ENCODE data around the gene ZG16. TPM values are rescaled to one million over a fixed set of nuclear protein-coding genes. Genes with fewer than 3 reads are reported as not detected.
A peak's percentile ranks its signal among the peaks of the same experiment; 100 is the strongest.
"Not testable (repeated sequence)": the region's sequence is repeated elsewhere in the genome, so short reads cannot be mapped to it uniquely, and the experiment has no call there.

The ZG16 gene
- total and polyA plus RNA-seq, 7 experiments from 2014 or later: not detected

GRCh38 chr16:29784157-29784556 lies 6.1 kb downstream of the ZG16 start:
- H3K27me3 Mint-ChIP-seq: peaks cover 0 to 9% (median 0%) of the 10 kb centered on the region in 5 donors
- no peaks in the 10 kb centered on the region for H3K36me3 ChIP-seq (ENCODE audit: control insufficient read depth in 2 of 3, insufficient read depth in 3 of 3, low read length in 3 of 3)
- ATAC-seq (peak; percentile 65), DNase-seq (peak in 6 of 9 donors; percentile 27 to 56 (median 46))
- H3K4me3 Mint-ChIP-seq: peak overlapping the region in 4 of 10 donors; percentile 4 to 41 (median 17)
- intact Hi-C loops (cut with micrococcal nuclease): no loop called here
- peaks cover 12 to 40% (median 26%) of the 10 kb centered on the region in 7 donors for H3K4me1 Mint-ChIP-seq
- CTCF ChIA-PET: interaction anchor here (1.0 to 3.4 kb wide), 8 partner anchors 16 to 85 kb away, joined by 3 to 22 read pairs (median 6); no protein-coding TSS in a partner anchor
- H3K4me3 ChIP-seq (ENCODE audit: low read length): no peak overlapping the region
- no peaks in the 10 kb centered on the region for H3K36me3 Mint-ChIP-seq
- H3K27me3 ChIP-seq (ENCODE audit: control insufficient read depth in 2 of 2, insufficient read depth in 2 of 2, low read length in 2 of 2): no peaks in the 10 kb centered on the region
- H3K9me3 Mint-ChIP-seq: peaks cover 0 to 4% (median 0%) of the 10 kb centered on the region in 11 donors
- H3K9me3 ChIP-seq (ENCODE audit: control insufficient read depth in 2 of 3, low read length in 3 of 3): no peaks in the 10 kb centered on the region
- H3K27ac Mint-ChIP-seq: peak overlapping the region in 8 of 9 donors; percentile 33 to 95 (median 70)
- peak overlapping the region; percentile 44 for H3K27ac ChIP-seq (ENCODE audit: low read depth, low read length)
- peaks cover 8 to 9% of the 10 kb centered on the region in 2 donors for H3K4me1 ChIP-seq (ENCODE audit: control insufficient read depth in 2 of 2, insufficient read depth in 2 of 2, low read length in 2 of 2)
- POLR2A ChIA-PET: interaction anchor here (0.6 to 4.3 kb wide), 13 partner anchors 19 to 83 kb away, joined by 3 to 40 read pairs (median 5); partner anchors contain the start of genes C16orf54 and PAGR1

- Histone ChIP-seq H3K27ac (ENCODE audit: low read depth, low read length) (peak overlapping the region; percentile 44), H3K4me1 (ENCODE audit: control insufficient read depth in 2 of 2, insufficient read depth in 2 of 2, low read length in 2 of 2) (peaks cover 12 to 15% of the 10 kb centered on the region in 2 donors), H3K36me3 (ENCODE audit: control insufficient read depth in 2 of 3, insufficient read depth in 3 of 3, low read length in 3 of 3) (no peaks in the 10 kb centered on the region), H3K9me3 (ENCODE audit: control insufficient read depth in 2 of 3, low read length in 3 of 3) (no peaks in the 10 kb centered on the region), H3K27me3 (ENCODE audit: control insufficient read depth in 2 of 2, insufficient read depth in 2 of 2, low read length in 2 of 2) (no peaks in the 10 kb centered on the region), H3K4me3 (ENCODE audit: low read length) (peak overlapping the region; percentile 36)
- H3K4me3 Mint-ChIP-seq: peak overlapping the region; percentile 56 to 80 (median 72)
- H3K27me3 Mint-ChIP-seq: peaks cover 0 to under 1% (median 0%) of the 10 kb centered on the region in 5 donors
- peak overlapping the region; percentile 58 to 95 (median 80) for H3K27ac Mint-ChIP-seq
- peaks cover 12 to 44% (median 28%) of the 10 kb centered on the region in 7 donors for H3K4me1 Mint-ChIP-seq
- intact Hi-C loops (cut with micrococcal nuclease): loop anchor here in 1 of 2 donors (1.0 kb wide), 2 partner anchors 39 to 85 kb away; no protein-coding TSS in a partner anchor
- H3K9me3 Mint-ChIP-seq: peaks cover 0 to 4% (median 0%) of the 10 kb centered on the region in 11 donors
- ATAC-seq: peak; percentile 95
- ChIA-PET POLR2A (interaction anchor here (0.6 to 4.3 kb wide), 18 partner anchors 19 to 84 kb away, joined by 3 to 40 read pairs (median 4); partner anchors contain the start of genes C16orf54 and MAZ), CTCF (interaction anchor here (0.6 to 3.4 kb wide), 15 partner anchors 17 to 270 kb away, joined by 3 to 22 read pairs (median 4); partner anchors contain the start of genes C16orf54 and PAGR1)
- DNase-seq: peak; percentile 59 to 77 (median 68)
- H3K36me3 Mint-ChIP-seq: no peaks in the 10 kb centered on the region
Measured at GRCh38 chr16:29784901-29785500, 6.9 kb downstream of the ZG16 start.

GRCh38 chr16:29787155-29787554 lies 9.1 kb downstream of the ZG16 start:
- H3K36me3 Mint-ChIP-seq; H3K9me3 ChIP-seq (ENCODE audit: control insufficient read depth in 2 of 3, low read length in 3 of 3); H3K4me3 ChIP-seq (ENCODE audit: low read length); H3K9me3 Mint-ChIP-seq; H3K4me3 Mint-ChIP-seq; intact Hi-C loops (cut with micrococcal nuclease); DNase-seq; H3K27me3 ChIP-seq (ENCODE audit: control insufficient read depth in 2 of 2, insufficient read depth in 2 of 2, low read length in 2 of 2); H3K36me3 ChIP-seq (ENCODE audit: control insufficient read depth in 2 of 3, insufficient read depth in 3 of 3, low read length in 3 of 3); H3K27ac Mint-ChIP-seq; ATAC-seq; H3K27ac ChIP-seq (ENCODE audit: low read depth, low read length); H3K27me3 Mint-ChIP-seq: not testable (repeated sequence)
- ChIA-PET POLR2A (interaction anchor here (1.1 to 4.3 kb wide), 5 partner anchors 14 to 86 kb away, joined by 3 to 40 read pairs (median 21); partner anchors contain the start of gene C16orf54), CTCF (interaction anchor here (0.7 to 3.4 kb wide), 3 partner anchors 21 to 85 kb away, joined by 3 to 22 read pairs (median 3); no protein-coding TSS in a partner anchor)
- H3K4me1 Mint-ChIP-seq: peaks cover 12 to 55% (median 44%) of the 10 kb centered on the region in 7 donors
- H3K4me1 ChIP-seq (ENCODE audit: control insufficient read depth in 2 of 2, insufficient read depth in 2 of 2, low read length in 2 of 2): peaks cover 19 to 23% of the 10 kb centered on the region in 2 donors

GRCh38 chr16:29789775-29790182 lies 11.7 kb downstream of the ZG16 start:
- ChIA-PET CTCF (interaction anchor here (0.6 to 4.2 kb wide), 20 partner anchors 14 to 860 kb away, joined by 3 to 40 read pairs (median 4); partner anchors contain the start of genes C16orf54 and PAGR1), POLR2A (interaction anchor here (0.6 to 8.8 kb wide), 31 partner anchors 9 to 395 kb away, joined by 3 to 158 read pairs (median 7); partner anchors contain the start of genes ALDOA, C16orf54, MAZ and MVP)
- H3K4me1 ChIP-seq (ENCODE audit: control insufficient read depth in 2 of 2, insufficient read depth in 2 of 2, low read length in 2 of 2): peaks cover 23 to 31% of the 10 kb centered on the region in 2 donors
- no peak for DNase-seq
- H3K9me3 Mint-ChIP-seq: peaks cover 0 to 4% (median 0%) of the 10 kb centered on the region in 11 donors
- intact Hi-C loops (cut with micrococcal nuclease): loop anchor here (1.0 to 2.0 kb wide), 15 partner anchors 16 to 207 kb away; partner anchors contain the start of genes CDIPT (in 2 of the 2), PAGR1 (in 2 of the 2), INO80E (in 1 of the 2) and MVP (in 1 of the 2)
- H3K27ac Mint-ChIP-seq: peak overlapping the region; percentile 93 to 99 (median 99)
- H3K9me3 ChIP-seq (ENCODE audit: control insufficient read depth in 2 of 3, low read length in 3 of 3): no peaks in the 10 kb centered on the region
- H3K36me3 ChIP-seq (ENCODE audit: control insufficient read depth in 2 of 3, insufficient read depth in 3 of 3, low read length in 3 of 3): peaks cover 0 to 4% (median 0%) of the 10 kb centered on the region in 3 experiments
- peak overlapping the region; percentile 64 for H3K4me3 ChIP-seq (ENCODE audit: low read length)
- peak overlapping the region; percentile 92 to 100 (median 98) for H3K4me3 Mint-ChIP-seq
- H3K4me1 Mint-ChIP-seq: peaks cover 29 to 61% (median 52%) of the 10 kb centered on the region in 7 donors
- ATAC-seq: no peak
- H3K36me3 Mint-ChIP-seq: peaks cover 0 to 16% (median 4%) of the 10 kb centered on the region in 5 donors
- H3K27ac ChIP-seq (ENCODE audit: low read depth, low read length): peak overlapping the region; percentile 78
- H3K27me3 ChIP-seq (ENCODE audit: control insufficient read depth in 2 of 2, insufficient read depth in 2 of 2, low read length in 2 of 2): no peaks in the 10 kb centered on the region
- H3K27me3 Mint-ChIP-seq: peaks cover 0 to 2% (median 0%) of the 10 kb centered on the region in 5 donors

- H3K27ac Mint-ChIP-seq: peak within 1 kb of the TSS; percentile 93 to 99 (median 99)
- ATAC-seq (peak; percentile 98), DNase-seq (peak; percentile 98 to 100 (median 100))
- intact Hi-C loops (cut with micrococcal nuclease): loop anchor here (1.0 to 2.0 kb wide), 15 partner anchors 15 to 206 kb away; partner anchors contain the start of genes CDIPT (in 2 of the 2), PAGR1 (in 2 of the 2), INO80E (in 1 of the 2) and MVP (in 1 of the 2)
- Histone ChIP-seq H3K27me3 (ENCODE audit: control insufficient read depth in 2 of 2, insufficient read depth in 2 of 2, low read length in 2 of 2) (no peaks in the 10 kb centered on the region), H3K9me3 (ENCODE audit: control insufficient read depth in 2 of 3, low read length in 3 of 3) (no peaks in the 10 kb centered on the region), H3K4me1 (ENCODE audit: control insufficient read depth in 2 of 2, insufficient read depth in 2 of 2, low read length in 2 of 2) (peaks cover 21 to 29% of the 10 kb centered on the region in 2 donors), H3K27ac (ENCODE audit: low read depth, low read length) (peak within 1 kb of the TSS; percentile 88), H3K36me3 (ENCODE audit: control insufficient read depth in 2 of 3, insufficient read depth in 3 of 3, low read length in 3 of 3) (peaks cover 0 to 4% (median 0%) of the 10 kb centered on the region in 3 experiments), H3K4me3 (ENCODE audit: low read length) (peak within 1 kb of the TSS; percentile 83)
- CTCF ChIA-PET: interaction anchor here (0.6 to 4.2 kb wide), 22 partner anchors 14 to 860 kb away, joined by 3 to 40 read pairs (median 4); partner anchors contain the start of genes C16orf54, MVP and PAGR1
- peaks cover 23 to 59% (median 46%) of the 10 kb centered on the region in 7 donors for H3K4me1 Mint-ChIP-seq
- peak within 1 kb of the TSS; percentile 92 to 100 (median 98) for H3K4me3 Mint-ChIP-seq
- H3K9me3 Mint-ChIP-seq: peaks cover 0 to 3% (median 0%) of the 10 kb centered on the region in 11 donors
- H3K27me3 Mint-ChIP-seq: peaks cover 0 to 2% (median 0%) of the 10 kb centered on the region in 5 donors
- peaks cover 0 to 18% (median 4%) of the 10 kb centered on the region in 5 donors for H3K36me3 Mint-ChIP-seq
- POLR2A ChIA-PET: interaction anchor here (0.6 to 8.8 kb wide), 36 partner anchors 10 to 394 kb away, joined by 3 to 158 read pairs (median 6); partner anchors contain the start of genes ALDOA, C16orf54, HIRIP3 and INO80E
Measured at GRCh38 chr16:29790183-29790948, 12.3 kb downstream of the ZG16 start, which contains the start of gene KIF22. Gene KIF22 (plus strand): TSS chr16:29790751. CDS start chr16:29790760, 9 bp downstream.

Data from naive thymus-derived CD4-positive, alpha-beta T cell (primary cell).